Astrocyte of the spinal cord (primary cell): ENCODE measurements around the gene MARCKS.

Experiments
- DNase-seq: peaks from one replicate; pipeline ENCODE4 v3.0.0; 2011; ENCODE audit warnings: low read depth, low spot score
- H3K4me3 ChIP-seq: 2 replicates; pipeline ENCODE4 v1.5.1; 2011; ENCODE audit warnings: low read depth, mild to moderate bottlenecking, low read length, moderate library complexity
- in situ Hi-C: cut with HindIII; loops from 2 replicates; pipeline ENCODE4 v1.10.0; 2017; ENCODE audit warnings: low sequenced_read_pairs
- TF ChIP-seq, protein P1 (sequence below): IDR thresholded peaks from 2 replicates; pipeline ENCODE4 v1.5.1; 2012; ENCODE audit warnings: low read depth, mild to moderate bottlenecking, low read length, inconsistent platforms

MARCKS gene

DNA sequence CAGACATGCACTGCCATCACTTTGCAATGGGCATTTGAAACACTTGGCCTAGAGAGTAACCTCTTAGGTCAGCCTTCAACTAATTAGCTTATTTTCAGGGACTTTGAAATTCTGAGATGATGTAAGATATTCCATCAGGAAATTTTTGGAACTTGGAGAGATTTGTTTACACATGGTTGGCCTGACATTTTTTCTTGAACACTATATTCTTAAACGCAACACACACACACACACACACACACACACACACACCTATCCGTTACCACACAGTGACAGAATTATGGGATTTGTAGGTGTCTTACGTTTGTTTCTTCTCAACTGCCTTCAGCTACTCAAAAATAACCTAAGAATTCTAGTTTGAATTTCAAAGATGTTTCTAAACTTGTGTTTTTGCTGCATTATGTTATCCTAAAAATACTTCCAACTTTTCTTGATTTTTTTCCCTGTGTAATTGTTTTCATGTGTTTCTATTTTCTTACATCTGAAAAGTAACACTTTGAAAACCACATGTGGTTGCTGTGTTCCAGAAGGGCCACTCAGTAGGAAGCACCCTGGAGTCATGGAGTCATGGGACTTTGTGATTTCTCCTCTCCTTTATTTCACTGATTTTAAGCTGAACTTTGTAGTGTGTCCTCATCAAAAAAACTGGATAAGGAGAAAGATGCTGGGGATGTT lies 31.9 kb downstream of the MARCKS start:
- in situ Hi-C loops: no loop called here
- H3K4me3 ChIP-seq: no peak overlapping the region
- DNase-seq: no peak
- TF ChIP-seq, protein P1, sequence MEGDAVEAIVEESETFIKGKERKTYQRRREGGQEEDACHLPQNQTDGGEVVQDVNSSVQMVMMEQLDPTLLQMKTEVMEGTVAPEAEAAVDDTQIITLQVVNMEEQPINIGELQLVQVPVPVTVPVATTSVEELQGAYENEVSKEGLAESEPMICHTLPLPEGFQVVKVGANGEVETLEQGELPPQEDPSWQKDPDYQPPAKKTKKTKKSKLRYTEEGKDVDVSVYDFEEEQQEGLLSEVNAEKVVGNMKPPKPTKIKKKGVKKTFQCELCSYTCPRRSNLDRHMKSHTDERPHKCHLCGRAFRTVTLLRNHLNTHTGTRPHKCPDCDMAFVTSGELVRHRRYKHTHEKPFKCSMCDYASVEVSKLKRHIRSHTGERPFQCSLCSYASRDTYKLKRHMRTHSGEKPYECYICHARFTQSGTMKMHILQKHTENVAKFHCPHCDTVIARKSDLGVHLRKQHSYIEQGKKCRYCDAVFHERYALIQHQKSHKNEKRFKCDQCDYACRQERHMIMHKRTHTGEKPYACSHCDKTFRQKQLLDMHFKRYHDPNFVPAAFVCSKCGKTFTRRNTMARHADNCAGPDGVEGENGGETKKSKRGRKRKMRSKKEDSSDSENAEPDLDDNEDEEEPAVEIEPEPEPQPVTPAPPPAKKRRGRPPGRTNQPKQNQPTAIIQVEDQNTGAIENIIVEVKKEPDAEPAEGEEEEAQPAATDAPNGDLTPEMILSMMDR: no peak

DNA sequence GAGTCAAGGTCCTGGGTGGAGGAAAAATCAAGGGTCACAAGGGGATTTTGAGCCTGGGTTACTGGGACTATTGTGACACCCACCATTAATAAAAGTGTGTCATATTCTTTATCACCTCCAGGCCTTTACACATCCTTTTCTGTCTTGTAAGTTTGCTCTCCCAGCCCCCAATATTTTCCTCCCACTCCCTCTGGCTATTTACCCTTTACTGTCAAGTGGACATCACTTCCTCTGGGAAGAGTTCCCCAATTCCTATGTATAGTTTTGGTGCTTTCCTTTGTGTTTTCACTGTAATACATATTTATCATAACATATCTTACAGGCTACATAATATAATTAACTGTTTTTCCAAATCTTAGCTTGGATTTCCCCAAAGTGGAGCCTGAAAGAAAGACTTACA lies 36.3 kb downstream of the MARCKS start:
- DNase-seq: no peak
- in situ Hi-C loops: no loop called here
- no peak overlapping the region for H3K4me3 ChIP-seq
- TF ChIP-seq, protein P1: no peak

DNA sequence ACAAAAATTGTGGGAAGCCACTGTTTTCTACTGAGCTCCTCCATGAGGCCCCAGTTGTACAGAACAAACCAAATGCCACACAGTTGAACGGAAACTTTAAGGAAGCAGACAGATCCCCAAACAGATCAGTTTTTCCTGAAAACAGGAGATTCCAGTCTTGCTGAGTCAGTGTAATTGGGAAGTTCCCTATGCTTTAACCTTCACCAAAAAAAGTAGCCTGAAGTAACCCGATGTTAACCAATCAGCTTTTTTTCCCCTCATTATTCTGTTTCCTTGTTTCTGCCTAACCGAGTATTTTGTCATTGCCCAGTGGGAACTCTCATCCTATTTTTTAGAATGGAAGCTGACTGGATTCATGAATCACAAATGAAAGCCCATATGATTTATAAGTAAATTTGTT lies 36.7 kb downstream of the MARCKS start:
- H3K4me3 ChIP-seq: no peak overlapping the region
- TF ChIP-seq, protein P1: no peak
- in situ Hi-C loops: no loop called here
- DNase-seq: no peak

DNA sequence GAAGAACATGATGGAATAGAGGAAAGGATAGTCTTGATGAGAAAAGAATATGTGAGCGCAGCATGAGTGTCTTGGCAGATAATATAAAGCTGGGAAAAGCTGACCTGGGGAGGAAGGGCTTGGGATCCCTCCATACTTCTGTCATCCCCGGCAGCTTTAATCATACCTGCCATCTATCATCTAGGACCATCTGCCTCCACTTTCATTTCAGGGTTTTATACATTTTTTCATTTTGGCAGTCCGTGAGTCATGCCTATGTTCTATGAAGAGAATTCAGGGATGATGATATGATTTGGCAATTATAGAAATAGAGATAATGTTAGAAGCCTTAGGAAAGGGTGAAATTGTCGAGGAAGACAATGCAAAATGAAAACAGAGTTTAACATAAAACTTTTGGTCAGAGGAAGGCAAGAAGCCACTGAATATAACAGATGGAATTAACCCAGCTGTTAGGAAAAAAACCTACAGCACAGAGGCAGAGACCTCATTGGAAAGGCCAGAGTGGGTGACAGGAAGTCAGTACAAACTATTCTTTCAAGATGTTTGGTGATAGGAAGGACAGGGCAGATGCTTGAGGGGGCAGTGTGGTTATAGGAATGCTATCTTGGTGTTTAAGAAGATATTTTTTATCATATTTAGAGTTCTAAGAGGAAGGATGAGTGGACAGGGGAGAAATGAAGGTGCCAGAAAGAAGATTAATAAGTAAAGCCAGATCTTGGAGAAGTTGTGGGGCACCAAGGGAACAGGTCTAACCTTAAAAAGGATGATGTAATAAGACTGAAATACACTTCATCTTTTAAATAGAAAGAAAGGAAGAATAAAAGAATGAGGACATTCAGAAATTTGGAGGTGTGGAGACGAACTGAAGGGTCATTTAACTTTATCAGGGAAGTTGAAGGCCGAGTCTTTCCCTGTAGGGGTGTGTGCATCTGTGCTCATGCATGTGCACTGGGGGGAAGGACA lies 37.8 kb downstream of the MARCKS start:
- DNase-seq: no peak
- in situ Hi-C loops: no loop called here
- H3K4me3 ChIP-seq: no peak overlapping the region
- TF ChIP-seq, protein P1: no peak

DNA sequence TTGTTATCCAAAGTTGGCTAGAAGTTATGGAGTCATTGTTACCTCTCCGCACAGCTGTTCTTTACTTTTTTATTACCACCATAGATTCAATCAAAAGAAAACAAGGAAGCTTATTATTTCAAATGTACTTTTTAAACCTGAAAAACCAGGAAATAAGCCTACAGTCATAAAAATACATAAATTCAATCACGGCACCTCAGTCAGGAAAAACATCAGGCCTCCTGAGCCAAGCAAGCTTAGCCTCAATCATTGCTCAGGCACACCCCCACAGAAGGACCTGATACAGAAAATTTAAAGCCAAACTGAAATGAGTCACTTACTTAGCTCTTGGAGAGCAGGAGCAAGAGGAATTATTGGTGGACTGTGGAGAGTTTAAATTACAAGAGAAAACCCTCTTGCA lies 44.3 kb downstream of the MARCKS start:
- peak; percentile 25 for DNase-seq
- no peak overlapping the region for H3K4me3 ChIP-seq
- TF ChIP-seq, protein P1: no peak
- in situ Hi-C loops: no loop called here

DNA sequence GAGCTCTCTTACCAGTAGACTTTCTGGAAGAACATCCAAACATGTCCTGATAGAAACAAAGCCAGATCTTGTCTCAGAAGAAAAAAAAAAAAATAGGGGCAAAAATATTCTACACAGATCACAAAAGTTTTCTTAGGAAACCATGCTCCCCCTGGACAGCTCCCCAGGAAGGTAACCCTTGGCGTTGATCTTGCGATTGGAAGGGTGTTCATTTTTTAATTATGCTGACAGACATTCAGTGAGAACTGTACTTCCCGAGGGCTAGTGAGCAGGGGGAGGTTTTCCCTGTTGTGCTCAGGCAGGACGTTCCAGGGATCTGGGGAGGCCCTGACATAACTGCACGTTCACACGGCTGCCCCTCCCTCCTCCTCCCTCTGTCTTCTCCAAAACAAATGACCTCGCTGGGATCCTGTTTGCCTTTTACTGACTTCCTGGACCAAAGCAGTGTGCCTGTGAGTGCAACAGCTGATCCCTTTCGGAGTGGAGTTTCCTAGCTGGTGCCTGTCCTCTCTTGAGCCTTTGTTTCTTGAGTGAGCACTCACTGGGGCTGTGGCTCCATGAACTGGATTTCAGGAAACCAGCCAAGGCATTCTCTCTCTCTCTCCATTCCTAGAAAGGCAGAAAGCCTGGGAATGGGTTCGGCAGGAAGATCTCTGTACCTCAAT lies 46.7 kb downstream of the MARCKS start:
- TF ChIP-seq, protein P1: no peak
- no peak overlapping the region for H3K4me3 ChIP-seq
- in situ Hi-C loops: no loop called here
- DNase-seq: peak; percentile 23
